ENCODE results near the gene FRMD8. TPM values are rescaled to one million over a fixed set of nuclear protein-coding genes. Genes with fewer than 3 reads are reported as not detected.

FRMD8 gene
- total RNA-seq, 2 donors from 2014 or later, result 20.0 to 46.8 TPM

DNA sequence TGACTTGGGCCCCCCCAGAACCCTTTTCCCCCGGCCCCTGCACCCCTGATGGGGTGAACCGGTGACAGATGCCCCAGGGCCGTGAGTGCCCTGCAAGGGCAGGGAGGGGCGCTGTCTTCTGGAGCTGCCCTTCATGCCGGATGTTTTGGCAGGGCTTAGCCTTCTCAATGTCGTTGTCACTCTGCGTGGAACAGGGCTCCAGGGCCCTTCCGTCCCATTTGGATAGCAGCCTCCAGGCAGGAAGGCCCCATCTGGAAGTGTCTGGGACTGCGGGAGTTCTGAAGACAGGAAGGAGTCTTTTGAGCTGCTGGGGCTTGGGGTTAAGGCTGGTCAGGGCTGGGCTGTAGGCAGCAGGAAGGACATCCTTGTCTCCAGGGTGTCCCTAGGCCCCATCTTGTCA, 4.6 kb downstream of the FRMD8 start:
- Histone ChIP-seq H3K27me3 (no peaks in the 10 kb centered on the region), H3K4me3 (no peak overlapping the region), H3K27ac (peak overlapping the region; percentile 12 to 83 (median 67)), H3K9me3 (no peaks in the 10 kb centered on the region), H3K4me1 (peaks cover 57% of the 10 kb centered on the region), H3K36me3 (replicated peaks in 1 of 2; ENCODE audit: insufficient read depth in 1 of 2, low read depth in 2 of 2) (peaks cover 0 to 1% of the 10 kb centered on the region in 2 donors)
- DNase-seq (no peak), ATAC-seq (peak; percentile 6)
- TF ChIP-seq POLR2A (IDR thresholded peaks at IDR 0.05), result no peak
- TF ChIP-seq, protein P1, sequence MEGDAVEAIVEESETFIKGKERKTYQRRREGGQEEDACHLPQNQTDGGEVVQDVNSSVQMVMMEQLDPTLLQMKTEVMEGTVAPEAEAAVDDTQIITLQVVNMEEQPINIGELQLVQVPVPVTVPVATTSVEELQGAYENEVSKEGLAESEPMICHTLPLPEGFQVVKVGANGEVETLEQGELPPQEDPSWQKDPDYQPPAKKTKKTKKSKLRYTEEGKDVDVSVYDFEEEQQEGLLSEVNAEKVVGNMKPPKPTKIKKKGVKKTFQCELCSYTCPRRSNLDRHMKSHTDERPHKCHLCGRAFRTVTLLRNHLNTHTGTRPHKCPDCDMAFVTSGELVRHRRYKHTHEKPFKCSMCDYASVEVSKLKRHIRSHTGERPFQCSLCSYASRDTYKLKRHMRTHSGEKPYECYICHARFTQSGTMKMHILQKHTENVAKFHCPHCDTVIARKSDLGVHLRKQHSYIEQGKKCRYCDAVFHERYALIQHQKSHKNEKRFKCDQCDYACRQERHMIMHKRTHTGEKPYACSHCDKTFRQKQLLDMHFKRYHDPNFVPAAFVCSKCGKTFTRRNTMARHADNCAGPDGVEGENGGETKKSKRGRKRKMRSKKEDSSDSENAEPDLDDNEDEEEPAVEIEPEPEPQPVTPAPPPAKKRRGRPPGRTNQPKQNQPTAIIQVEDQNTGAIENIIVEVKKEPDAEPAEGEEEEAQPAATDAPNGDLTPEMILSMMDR (IDR thresholded peaks at IDR 0.05), result no peak
- 53 to 63% methylated on average over 7 of the region's 9 CpGs for WGBS, 2 donors
- intact Hi-C loops (cut with DNase I), result no loop called here

DNA sequence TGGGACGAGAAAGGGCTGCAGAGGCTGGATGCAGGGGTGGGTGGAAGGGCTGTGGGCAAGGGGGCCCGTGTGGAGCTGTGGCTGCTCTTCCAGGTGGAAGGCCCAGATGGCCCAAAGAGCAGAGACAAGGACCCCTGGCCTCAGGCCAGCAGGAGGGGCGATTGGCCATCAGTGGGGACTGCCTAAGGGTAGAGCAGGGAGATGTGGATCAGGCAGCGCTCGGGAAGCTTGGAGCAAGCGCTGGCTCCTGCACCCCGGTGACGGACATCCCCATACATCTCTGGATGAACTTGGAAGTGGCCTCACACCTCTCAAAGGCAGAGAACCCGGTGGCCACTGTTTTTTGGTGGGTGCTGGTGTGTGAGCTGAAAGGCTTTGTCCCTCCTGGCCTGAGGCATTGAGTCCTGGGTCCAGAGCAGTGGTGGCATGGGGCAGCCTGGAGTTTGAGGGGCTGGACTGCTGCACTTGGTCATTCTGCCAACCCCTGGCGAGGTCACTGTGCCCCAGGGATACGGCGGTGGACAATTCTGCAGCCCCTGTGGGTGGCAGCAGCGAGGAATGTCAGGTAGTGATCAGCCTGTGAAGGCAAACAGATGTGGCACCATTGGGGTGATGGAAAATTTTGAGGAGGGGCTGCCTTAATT, 5.9 kb downstream of the FRMD8 start:
- 68 to 83% methylated on average over 8 to 11 of the region's 13 CpGs for WGBS, 2 donors
- peak overlapping the region in 2 of 4 donors; percentile 34 to 83 for H3K27ac ChIP-seq
- no peak for ATAC-seq

DNA sequence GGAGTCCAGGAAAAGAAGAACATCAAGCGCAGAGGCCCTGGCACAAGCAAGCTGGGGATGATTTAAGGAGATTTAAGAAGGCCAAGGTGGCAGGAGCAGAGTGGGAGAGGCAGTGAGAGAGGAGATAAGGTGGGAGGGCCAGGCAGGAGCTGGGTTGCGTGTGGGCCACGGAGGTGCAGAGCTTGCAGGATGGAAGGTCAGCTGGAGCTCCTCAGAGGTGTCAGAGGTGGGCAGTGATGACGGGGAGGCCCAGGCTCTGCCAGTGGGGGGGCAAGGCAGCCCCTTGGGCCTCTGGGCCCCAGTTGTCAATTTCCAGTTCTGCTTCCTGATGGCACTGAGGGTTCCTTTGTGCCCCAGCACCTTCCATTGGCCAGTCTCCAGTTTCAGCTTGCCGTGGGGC, 6.5 kb downstream of the FRMD8 start:
- Histone ChIP-seq H3K9me3 (no peaks in the 10 kb centered on the region), H3K4me3 (no peak overlapping the region), H3K36me3 (replicated peaks in 1 of 2; ENCODE audit: insufficient read depth in 1 of 2, low read depth in 2 of 2) (peaks cover 0 to 7% of the 10 kb centered on the region in 2 donors), H3K27ac (no peak overlapping the region), H3K4me1 (peaks cover 42% of the 10 kb centered on the region), H3K27me3 (no peaks in the 10 kb centered on the region)
- TF ChIP-seq POLR2A (IDR thresholded peaks at IDR 0.05), result no peak
- TF ChIP-seq, protein P1 (IDR thresholded peaks at IDR 0.05), result no peak
- ATAC-seq, result no peak
- DNase-seq, result no peak
- WGBS, 2 donors, result 76 to 91% methylated on average over 4 to 5 of the region's 5 CpGs
- intact Hi-C loops (cut with DNase I), result no loop called here

More for the DNA sequence above, 5.9 kb downstream of the FRMD8 start:
- intact Hi-C loops (cut with DNase I), result no loop called here
- H3K4me3 ChIP-seq, result no peak overlapping the region
- H3K36me3 ChIP-seq (replicated peaks in 1 of 2; ENCODE audit: insufficient read depth in 1 of 2, low read depth in 2 of 2), result peaks cover 0 to 6% of the 10 kb centered on the region in 2 donors
- DNase-seq, result no peak
- H3K4me1 ChIP-seq, result peaks cover 48% of the 10 kb centered on the region
- H3K9me3 ChIP-seq, result no peaks in the 10 kb centered on the region
- no peaks in the 10 kb centered on the region for H3K27me3 ChIP-seq
- TF ChIP-seq, protein P1 (IDR thresholded peaks at IDR 0.05), result no peak
- no peak for TF ChIP-seq POLR2A (IDR thresholded peaks at IDR 0.05)

DNA sequence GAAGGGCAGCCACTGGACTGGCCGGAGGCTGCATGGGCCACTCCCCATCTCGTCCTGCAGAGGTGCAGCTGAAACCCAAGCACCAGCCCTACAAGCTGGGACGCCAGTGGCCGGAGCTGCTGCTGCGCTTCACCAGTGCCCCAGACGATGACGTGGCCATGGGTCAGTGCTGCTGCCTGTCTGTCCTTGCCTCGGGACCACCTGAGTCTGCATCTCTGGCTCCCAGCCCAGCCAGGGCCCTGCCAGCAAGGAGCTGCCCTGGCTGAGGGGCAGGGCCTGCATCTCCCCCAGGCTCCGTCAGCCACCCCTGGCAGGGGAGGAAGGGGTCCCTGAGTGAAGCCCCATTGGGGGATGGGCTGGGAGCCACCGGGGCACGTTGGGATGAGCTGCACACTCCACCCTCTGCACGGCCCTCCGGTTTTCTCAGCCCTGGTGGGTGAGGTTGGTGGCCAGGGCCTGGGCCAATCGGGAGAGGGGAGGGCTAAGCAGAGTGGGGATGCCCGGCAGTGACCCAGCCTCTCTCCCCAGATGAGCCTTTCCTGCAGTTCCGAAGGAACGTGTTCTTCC, 7.2 kb downstream of the FRMD8 start:
- ATAC-seq (no peak), DNase-seq (no peak)
- H3K27ac ChIP-seq, result no peak overlapping the region
- H3K4me3 ChIP-seq, result no peak overlapping the region
- H3K9me3 ChIP-seq, result no peaks in the 10 kb centered on the region
- no peak for TF ChIP-seq POLR2A (IDR thresholded peaks at IDR 0.05)
- TF ChIP-seq, protein P1 (IDR thresholded peaks at IDR 0.05), result no peak
- no peaks in the 10 kb centered on the region for H3K27me3 ChIP-seq
- peaks cover 0 to 7% of the 10 kb centered on the region in 2 donors for H3K36me3 ChIP-seq (replicated peaks in 1 of 2; ENCODE audit: insufficient read depth in 1 of 2, low read depth in 2 of 2)
- intact Hi-C loops (cut with DNase I), result no loop called here
- 87 to 89% methylated on average over 9 to 16 of the region's 17 CpGs for WGBS, 2 donors
- H3K4me1 ChIP-seq, result peaks cover 35% of the 10 kb centered on the region

Measured in body of pancreas (tissue), 4 donors.